Hepatocyte (in vitro differentiated cells): ENCODE results near the gene REM1.

Experiments used
- EZH2 ChIP-seq: fragments of 200-600 bp; sonication (generic); IDR thresholded peaks from 2 replicates; pipeline ENCODE4 v1.6.1; 2016; ENCODE audit warnings: antibody characterized with exemption, mild to moderate bottlenecking, borderline replicate concordance
- TF ChIP-seq, protein P1 (sequence below): fragments of 200-600 bp; sonication (generic); IDR thresholded peaks from 2 replicates; pipeline ENCODE4 v1.5.1; 2016; ENCODE audit warnings: antibody characterized with exemption, mild to moderate bottlenecking; ENCODE audit not compliant: poor library complexity

- TF ChIP-seq, protein P1, sequence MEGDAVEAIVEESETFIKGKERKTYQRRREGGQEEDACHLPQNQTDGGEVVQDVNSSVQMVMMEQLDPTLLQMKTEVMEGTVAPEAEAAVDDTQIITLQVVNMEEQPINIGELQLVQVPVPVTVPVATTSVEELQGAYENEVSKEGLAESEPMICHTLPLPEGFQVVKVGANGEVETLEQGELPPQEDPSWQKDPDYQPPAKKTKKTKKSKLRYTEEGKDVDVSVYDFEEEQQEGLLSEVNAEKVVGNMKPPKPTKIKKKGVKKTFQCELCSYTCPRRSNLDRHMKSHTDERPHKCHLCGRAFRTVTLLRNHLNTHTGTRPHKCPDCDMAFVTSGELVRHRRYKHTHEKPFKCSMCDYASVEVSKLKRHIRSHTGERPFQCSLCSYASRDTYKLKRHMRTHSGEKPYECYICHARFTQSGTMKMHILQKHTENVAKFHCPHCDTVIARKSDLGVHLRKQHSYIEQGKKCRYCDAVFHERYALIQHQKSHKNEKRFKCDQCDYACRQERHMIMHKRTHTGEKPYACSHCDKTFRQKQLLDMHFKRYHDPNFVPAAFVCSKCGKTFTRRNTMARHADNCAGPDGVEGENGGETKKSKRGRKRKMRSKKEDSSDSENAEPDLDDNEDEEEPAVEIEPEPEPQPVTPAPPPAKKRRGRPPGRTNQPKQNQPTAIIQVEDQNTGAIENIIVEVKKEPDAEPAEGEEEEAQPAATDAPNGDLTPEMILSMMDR = no peak
- TF ChIP-seq EZH2 = no peak
Observed at GRCh38 chr20:31476294-31476585, 1.2 kb downstream of the REM1 start.
